ENCODE results near the gene ESYT2.

Gene ESYT2

GRCh38 chr7:158760936-158761335 is 68.4 kb downstream of the ESYT2 start:
- DNase-seq (ENCODE audit: low spot score) (no peak), ATAC-seq (ENCODE audit: low read depth) (no peak)
- TF ChIP-seq CTCF (IDR thresholded peaks at IDR 0.05; ENCODE audit: poor library complexity, severe bottlenecking) = peak; percentile 27
- no peaks in the 10 kb centered on the region for H3K27me3 ChIP-seq (ENCODE audit: insufficient read depth, poor library complexity, severe bottlenecking)
- peaks cover 2% of the 10 kb centered on the region for H3K4me1 ChIP-seq (ENCODE audit: insufficient read depth, poor library complexity, severe bottlenecking)
- no peaks in the 10 kb centered on the region for H3K9me3 ChIP-seq (ENCODE audit: severe bottlenecking)
- H3K27ac ChIP-seq (ENCODE audit: poor library complexity, severe bottlenecking) = no peak overlapping the region
- H3K4me3 ChIP-seq (ENCODE audit: severe bottlenecking) = no peak overlapping the region
- H3K36me3 ChIP-seq (ENCODE audit: low read depth) = peaks cover 97% of the 10 kb centered on the region

- Histone ChIP-seq H3K4me3 (ENCODE audit: severe bottlenecking) (no peak overlapping the region), H3K36me3 (ENCODE audit: low read depth) (peaks cover 93% of the 10 kb centered on the region), H3K4me1 (ENCODE audit: insufficient read depth, poor library complexity, severe bottlenecking) (peaks cover 7% of the 10 kb centered on the region), H3K9me3 (ENCODE audit: severe bottlenecking) (no peaks in the 10 kb centered on the region), H3K27ac (ENCODE audit: poor library complexity, severe bottlenecking) (no peak overlapping the region), H3K27me3 (ENCODE audit: insufficient read depth, poor library complexity, severe bottlenecking) (no peaks in the 10 kb centered on the region)
- DNase-seq (ENCODE audit: low spot score) = no peak
- ATAC-seq (ENCODE audit: low read depth) = no peak
- TF ChIP-seq CTCF (IDR thresholded peaks at IDR 0.05; ENCODE audit: poor library complexity, severe bottlenecking) = no peak
These were observed 68.9 kb downstream of the ESYT2 start for GRCh38 chr7:158760445-158760764.

- Histone ChIP-seq H3K36me3 (ENCODE audit: low read depth) (peaks cover 88% of the 10 kb centered on the region), H3K27me3 (ENCODE audit: insufficient read depth, poor library complexity, severe bottlenecking) (no peaks in the 10 kb centered on the region), H3K27ac (ENCODE audit: poor library complexity, severe bottlenecking) (no peak overlapping the region), H3K4me3 (ENCODE audit: severe bottlenecking) (no peak overlapping the region), H3K9me3 (ENCODE audit: severe bottlenecking) (no peaks in the 10 kb centered on the region), H3K4me1 (ENCODE audit: insufficient read depth, poor library complexity, severe bottlenecking) (peaks cover 12% of the 10 kb centered on the region)
- DNase-seq (ENCODE audit: low spot score) = no peak
- no peak for TF ChIP-seq CTCF (IDR thresholded peaks at IDR 0.05; ENCODE audit: poor library complexity, severe bottlenecking)
- ATAC-seq (ENCODE audit: low read depth) = no peak
These were observed 69.4 kb downstream of the ESYT2 start for GRCh38 chr7:158759749-158760444.

GRCh38 chr7:158759245-158759614 is 70.1 kb downstream of the ESYT2 start:
- no peak for ATAC-seq (ENCODE audit: low read depth)
- Histone ChIP-seq H3K4me3 (ENCODE audit: severe bottlenecking) (no peak overlapping the region), H3K36me3 (ENCODE audit: low read depth) (peaks cover 83% of the 10 kb centered on the region), H3K4me1 (ENCODE audit: insufficient read depth, poor library complexity, severe bottlenecking) (peaks cover 19% of the 10 kb centered on the region), H3K9me3 (ENCODE audit: severe bottlenecking) (no peaks in the 10 kb centered on the region), H3K27me3 (ENCODE audit: insufficient read depth, poor library complexity, severe bottlenecking) (no peaks in the 10 kb centered on the region), H3K27ac (ENCODE audit: poor library complexity, severe bottlenecking) (no peak overlapping the region)
- TF ChIP-seq CTCF (IDR thresholded peaks at IDR 0.05; ENCODE audit: poor library complexity, severe bottlenecking) = no peak
- DNase-seq (ENCODE audit: low spot score) = no peak

GRCh38 chr7:158758586-158759244 is 70.6 kb downstream of the ESYT2 start:
- H3K27ac ChIP-seq (ENCODE audit: poor library complexity, severe bottlenecking) = no peak overlapping the region
- H3K9me3 ChIP-seq (ENCODE audit: severe bottlenecking) = no peaks in the 10 kb centered on the region
- ATAC-seq (ENCODE audit: low read depth) (no peak), DNase-seq (ENCODE audit: low spot score) (no peak)
- no peak for TF ChIP-seq CTCF (IDR thresholded peaks at IDR 0.05; ENCODE audit: poor library complexity, severe bottlenecking)
- no peak overlapping the region for H3K4me3 ChIP-seq (ENCODE audit: severe bottlenecking)
- H3K27me3 ChIP-seq (ENCODE audit: insufficient read depth, poor library complexity, severe bottlenecking) = no peaks in the 10 kb centered on the region
- H3K4me1 ChIP-seq (ENCODE audit: insufficient read depth, poor library complexity, severe bottlenecking) = peaks cover 24% of the 10 kb centered on the region
- peaks cover 83% of the 10 kb centered on the region for H3K36me3 ChIP-seq (ENCODE audit: low read depth)

All from RWPE2 (cell line).